Naive thymus-derived CD4-positive, alpha-beta T cell (primary cell): ENCODE results near the gene C1orf159. TPM values are rescaled to one million over a fixed set of nuclear protein-coding genes. Genes with fewer than 3 reads are reported as not detected.

Experiments
- ATAC-seq: fragments of 150-1000 bp; cut with Tn5 transposase; 2 replicates; pipeline ENCODE4 v1.10.0; 2021; ENCODE audit warnings: mild to moderate bottlenecking, moderate library complexity
- CTCF ChIA-PET: fragments of 350-600 bp; sonication (Branson Sonifier 250); formaldehyde crosslinking; loops from one replicate; lab custom pipeline; 2021; ENCODE audit warnings: antibody characterized with exemption; lab: Charles Lee
- POLR2A ChIA-PET: fragments of 350-600 bp; sonication (Branson Sonifier 250); formaldehyde crosslinking; loops from one replicate; lab custom pipeline; 2021; ENCODE audit warnings: antibody characterized with exemption, inconsistent platforms; lab: Charles Lee
- DNase-seq, 9 donors: peaks; one replicate each; pipeline versions ENCODE4 v3.0.0 to v3.0.0-alpha.2; 2020 to 2022; ENCODE audit warnings: mixed read lengths in 1 of 9
- H3K27ac ChIP-seq: one replicate; pipeline ENCODE4 v1.7.0; 2013; ENCODE audit warnings: mild to moderate bottlenecking, low read depth, low read length, moderate library complexity
- H3K27me3 ChIP-seq, 2 donors: one replicate each; pipeline ENCODE4 v1.7.0; 2013; ENCODE audit warnings: low read length in 2 of 2, mild to moderate bottlenecking in 2 of 2, moderate library complexity in 2 of 2; ENCODE audit not compliant: control insufficient read depth in 2 of 2, insufficient read depth in 2 of 2
- H3K36me3 ChIP-seq, 3 experiments: 1 replicate in 2 of 3; 2 replicates in 1 of 3; pipeline ENCODE4 v1.7.0; 2013; ENCODE audit warnings: low read length in 3 of 3, mild to moderate bottlenecking in 3 of 3, moderate library complexity in 1 of 3; ENCODE audit not compliant: insufficient read depth in 3 of 3, control insufficient read depth in 2 of 3
- H3K4me1 ChIP-seq, 2 donors: one replicate each; pipeline ENCODE4 v1.7.0; 2013; ENCODE audit warnings: low read length in 2 of 2, mild to moderate bottlenecking in 2 of 2, moderate library complexity in 1 of 2; ENCODE audit not compliant: control insufficient read depth in 2 of 2, insufficient read depth in 2 of 2
- H3K4me3 ChIP-seq: 2 replicates; pipeline ENCODE4 v1.7.0; 2013; ENCODE audit warnings: mild to moderate bottlenecking, low read length
- H3K9me3 ChIP-seq, 3 experiments: 1 replicate in 2 of 3; 2 replicates in 1 of 3; pipeline ENCODE4 v1.7.0; 2013; ENCODE audit warnings: low read length in 3 of 3; ENCODE audit not compliant: control insufficient read depth in 2 of 3
- H3K27ac Mint-ChIP-seq, 9 donors: one replicate each; pipeline ENCODE4 v1.8.0; 2020 to 2022; ENCODE audit warnings: mixed read lengths in 9 of 9, mild to moderate bottlenecking in 8 of 9, moderate library complexity in 5 of 9, inconsistent platforms in 2 of 9
- H3K27me3 Mint-ChIP-seq, 5 donors: one replicate each; pipeline ENCODE4 v1.8.0; 2021 to 2022; ENCODE audit warnings: mixed read lengths in 5 of 5, mild to moderate bottlenecking in 1 of 5
- H3K36me3 Mint-ChIP-seq, 5 donors: one replicate each; pipeline ENCODE4 v1.8.0; 2020 to 2022; ENCODE audit warnings: mixed read lengths in 5 of 5, mild to moderate bottlenecking in 3 of 5, inconsistent platforms in 1 of 5
- H3K4me1 Mint-ChIP-seq, 7 donors: one replicate each; pipeline ENCODE4 v1.8.0; 2020 to 2022; ENCODE audit warnings: mixed read lengths in 7 of 7, mild to moderate bottlenecking in 3 of 7, inconsistent platforms in 1 of 7
- H3K4me3 Mint-ChIP-seq, 10 donors: one replicate each; pipeline ENCODE4 v1.8.0; 2020 to 2022; ENCODE audit warnings: mild to moderate bottlenecking in 10 of 10, mixed read lengths in 10 of 10, moderate library complexity in 6 of 10, inconsistent platforms in 2 of 10
- H3K9me3 Mint-ChIP-seq, 11 donors: one replicate each; pipeline ENCODE4 v1.8.0; 2020 to 2022; ENCODE audit warnings: mixed read lengths in 11 of 11, mild to moderate bottlenecking in 4 of 11, inconsistent platforms in 1 of 11, moderate library complexity in 1 of 11
- intact Hi-C, 2 donors: fragments of 100-400 bp; cut with micrococcal nuclease; formaldehyde crosslinking; loops; one replicate each; pipeline ENCODE4 v1.15.1; 2023
- polyA plus RNA-seq, 2 donors: library from polyadenylated mRNA; unstranded; fragments of 300-500 nt; fragmentation: Illumina TruSeq; gene quantifications; one replicate each; pipeline ENCODE4 v1.2.3, GENCODE V29; 2021
- total RNA-seq, 6 experiments: library from RNA in 5 of 6; stranded (reverse) in 5 of 6; gene quantifications; 1 replicate in 5 of 6; 2 replicates in 1 of 6; pipeline ENCODE4 v1.2.3 and lab custom pipeline; 2021 to 2026

The C1orf159 gene
- total and polyA plus RNA-seq, 7 experiments from 2014 or later: 6.4 to 21.9 (median 19.2) TPM

DNA sequence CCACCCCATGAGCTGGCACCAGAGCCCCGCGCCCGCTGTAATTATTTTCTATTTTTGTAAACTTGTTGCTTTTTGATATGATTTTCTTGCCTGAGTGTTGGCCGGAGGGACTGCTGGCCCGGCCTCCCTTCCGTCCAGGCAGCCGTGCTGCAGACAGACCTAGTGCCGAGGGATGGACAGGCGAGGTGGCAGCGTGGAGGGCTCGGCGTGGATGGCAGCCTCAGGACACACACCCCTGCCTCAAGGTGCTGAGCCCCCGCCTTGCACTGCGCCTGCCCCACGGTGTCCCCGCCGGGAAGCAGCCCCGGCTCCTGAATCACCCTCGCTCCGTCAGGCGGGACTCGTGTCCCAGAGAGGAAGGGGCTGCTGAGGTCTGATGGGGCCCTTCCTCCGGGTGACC, 60.9 kb downstream of the C1orf159 start:
- Mint-ChIP-seq H3K27ac (no peak overlapping the region), H3K9me3 (peaks cover 0 to 5% (median 0%) of the 10 kb centered on the region in 11 donors), H3K4me3 (no peak overlapping the region), H3K27me3 (peaks cover under 1 to 24% (median 6%) of the 10 kb centered on the region in 5 donors), H3K4me1 (peaks cover 0 to 11% (median under 1%) of the 10 kb centered on the region in 7 donors), H3K36me3 (peaks cover 0 to 5% (median 0%) of the 10 kb centered on the region in 5 donors)
- no peak overlapping the region for H3K27ac ChIP-seq
- no peaks in the 10 kb centered on the region for H3K36me3 ChIP-seq
- DNase-seq (no peak), ATAC-seq (no peak)
- no peak overlapping the region for H3K4me3 ChIP-seq
- peaks cover 0 to 3% of the 10 kb centered on the region in 2 donors for H3K27me3 ChIP-seq
- intact Hi-C loops: no loop called here
- ChIA-PET CTCF (no interaction called here), POLR2A (no interaction called here)
- peaks cover 4 to 5% of the 10 kb centered on the region in 2 donors for H3K4me1 ChIP-seq
- H3K9me3 ChIP-seq: no peaks in the 10 kb centered on the region

DNA sequence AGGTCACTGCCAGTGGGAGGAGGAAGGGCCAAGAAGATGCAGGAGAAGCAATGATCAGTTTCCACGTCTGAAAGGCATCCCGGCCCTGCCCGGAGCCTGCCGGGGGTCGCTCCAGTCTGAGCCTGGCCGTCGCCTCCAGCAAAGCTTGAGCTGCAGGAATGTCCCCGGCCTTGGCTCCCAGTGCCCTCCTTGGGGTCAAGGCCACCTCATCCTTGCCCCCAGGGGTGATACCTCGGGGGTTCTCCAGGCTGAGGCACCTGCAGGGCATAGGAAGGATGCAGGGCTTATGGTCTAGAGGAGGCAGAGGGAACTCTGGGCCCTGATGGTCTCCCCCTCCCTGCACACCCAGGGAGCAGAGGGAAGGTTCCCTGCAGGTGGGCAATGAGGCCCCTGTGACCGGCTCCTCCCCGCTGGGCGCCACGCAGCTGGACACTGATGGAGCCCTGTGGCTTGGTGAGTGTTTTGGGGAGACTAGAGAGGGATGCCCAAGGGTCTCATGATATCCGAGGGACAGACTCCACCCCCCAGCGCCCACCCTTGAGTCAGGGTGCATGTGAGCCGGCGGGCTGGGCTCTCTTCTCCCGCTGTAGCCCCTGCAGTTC, 61.7 kb downstream of the C1orf159 start:
- ChIA-PET CTCF (no interaction called here), POLR2A (no interaction called here)
- Mint-ChIP-seq H3K36me3 (peaks cover 0 to 5% (median 0%) of the 10 kb centered on the region in 5 donors), H3K4me3 (peak overlapping the region in 1 of 10 donors; percentile 51), H3K9me3 (peaks cover 0 to 5% (median 0%) of the 10 kb centered on the region in 11 donors), H3K27ac (no peak overlapping the region), H3K4me1 (peaks cover 0 to 11% (median 0%) of the 10 kb centered on the region in 7 donors), H3K27me3 (peaks cover 0 to 23% (median 4%) of the 10 kb centered on the region in 5 donors)
- no peak overlapping the region for H3K4me3 ChIP-seq
- intact Hi-C loops: no loop called here
- ATAC-seq: no peak
- H3K4me1 ChIP-seq: no peaks in the 10 kb centered on the region
- no peak for DNase-seq
- no peak overlapping the region for H3K27ac ChIP-seq
- peaks cover 0 to 3% of the 10 kb centered on the region in 2 donors for H3K27me3 ChIP-seq
- no peaks in the 10 kb centered on the region for H3K36me3 ChIP-seq
- no peaks in the 10 kb centered on the region for H3K9me3 ChIP-seq

DNA sequence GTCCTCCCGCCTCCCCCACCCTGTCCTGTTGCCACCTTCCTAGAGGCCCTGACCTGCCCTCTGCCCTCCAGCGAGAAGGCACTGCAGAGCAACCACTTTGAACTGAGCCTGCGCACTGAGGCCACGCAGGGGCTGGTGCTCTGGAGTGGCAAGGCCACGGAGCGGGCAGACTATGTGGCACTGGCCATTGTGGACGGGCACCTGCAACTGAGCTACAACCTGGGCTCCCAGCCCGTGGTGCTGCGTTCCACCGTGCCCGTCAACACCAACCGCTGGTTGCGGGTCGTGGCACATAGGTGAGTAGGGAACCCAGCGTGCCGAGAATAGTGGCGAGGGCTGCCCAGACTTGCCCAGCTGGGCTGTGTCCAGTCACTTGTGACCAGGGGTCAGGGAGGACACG, 62.2 kb downstream of the C1orf159 start:
- Histone ChIP-seq H3K27ac (no peak overlapping the region), H3K4me1 (no peaks in the 10 kb centered on the region), H3K9me3 (no peaks in the 10 kb centered on the region), H3K27me3 (no peaks in the 10 kb centered on the region), H3K4me3 (no peak overlapping the region), H3K36me3 (no peaks in the 10 kb centered on the region)
- H3K27me3 Mint-ChIP-seq: peaks cover 0 to 19% (median 4%) of the 10 kb centered on the region in 5 donors
- no peak for ATAC-seq
- ChIA-PET CTCF (no interaction called here), POLR2A (no interaction called here)
- H3K27ac Mint-ChIP-seq: no peak overlapping the region
- intact Hi-C loops: no loop called here
- peaks cover 0 to 8% (median 0%) of the 10 kb centered on the region in 7 donors for H3K4me1 Mint-ChIP-seq
- H3K9me3 Mint-ChIP-seq: peaks cover 0 to 5% (median 0%) of the 10 kb centered on the region in 11 donors
- H3K4me3 Mint-ChIP-seq: peak overlapping the region in 1 of 10 donors; percentile 51
- H3K36me3 Mint-ChIP-seq: peaks cover 0 to 5% (median 0%) of the 10 kb centered on the region in 5 donors
- no peak for DNase-seq

- Mint-ChIP-seq H3K9me3 (peaks cover 0 to 5% (median 0%) of the 10 kb centered on the region in 11 donors), H3K4me3 (no peak overlapping the region), H3K36me3 (peaks cover 0 to 5% (median 0%) of the 10 kb centered on the region in 5 donors), H3K27me3 (peaks cover 0 to 12% (median 0%) of the 10 kb centered on the region in 5 donors), H3K27ac (no peak overlapping the region), H3K4me1 (peaks cover 0 to 2% (median 0%) of the 10 kb centered on the region in 7 donors)
- no peaks in the 10 kb centered on the region for H3K36me3 ChIP-seq
- DNase-seq: no peak
- H3K27ac ChIP-seq: no peak overlapping the region
- H3K9me3 ChIP-seq: no peaks in the 10 kb centered on the region
- CTCF ChIA-PET: no interaction called here
- intact Hi-C loops: no loop called here
- no peak for ATAC-seq
- POLR2A ChIA-PET: no interaction called here
- no peaks in the 10 kb centered on the region for H3K27me3 ChIP-seq
- no peaks in the 10 kb centered on the region for H3K4me1 ChIP-seq
- no peak overlapping the region for H3K4me3 ChIP-seq
Observed at GRCh38 chr1:1053022-1053421, 62.9 kb downstream of the C1orf159 start.

DNA sequence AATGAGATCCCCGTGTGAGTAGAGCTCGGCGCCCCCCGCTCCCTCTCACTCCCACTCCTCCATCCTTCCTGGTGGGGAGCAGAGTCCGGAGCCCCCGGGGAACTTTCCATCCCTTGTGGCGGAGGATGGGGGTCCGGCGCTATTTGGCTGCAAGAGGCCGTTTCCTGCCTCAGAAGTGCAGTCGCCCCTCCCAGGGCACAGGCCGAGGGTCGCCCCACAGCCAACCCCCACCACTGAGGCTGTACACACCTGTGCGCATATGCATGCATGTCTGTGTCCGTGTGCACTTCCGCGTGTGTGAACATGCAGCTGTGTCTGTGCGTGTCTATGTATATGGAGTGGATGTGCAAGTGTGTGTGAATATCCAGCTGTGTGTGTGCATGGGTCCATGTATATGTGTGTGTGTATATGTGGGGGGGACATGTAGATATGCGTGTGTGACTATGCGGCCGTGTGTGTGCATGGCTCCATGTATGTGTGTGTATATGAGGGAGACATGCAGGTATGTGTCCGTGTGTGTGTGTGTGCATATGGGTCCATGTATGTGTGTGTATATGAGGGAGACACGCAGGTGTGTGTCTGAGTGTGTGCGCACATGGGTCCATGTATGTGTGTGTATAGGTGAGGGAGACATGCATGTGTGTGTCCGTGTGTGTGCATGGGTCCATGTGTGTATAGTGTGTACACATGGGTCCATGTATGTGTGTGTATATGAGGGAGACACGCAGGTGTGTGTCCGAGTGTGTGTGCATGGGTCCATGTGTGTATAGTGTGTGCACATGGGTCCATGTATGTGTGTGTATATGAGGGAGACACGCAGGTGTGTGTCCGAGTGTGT, 63.7 kb downstream of the C1orf159 start:
- Histone ChIP-seq H3K27ac (no peak overlapping the region), H3K36me3 (no peaks in the 10 kb centered on the region), H3K4me3 (no peak overlapping the region), H3K9me3 (no peaks in the 10 kb centered on the region), H3K4me1 (no peaks in the 10 kb centered on the region), H3K27me3 (no peaks in the 10 kb centered on the region)
- H3K9me3 Mint-ChIP-seq: peaks cover 0 to 5% (median 0%) of the 10 kb centered on the region in 11 donors
- peaks cover 0 to 2% (median 0%) of the 10 kb centered on the region in 7 donors for H3K4me1 Mint-ChIP-seq
- intact Hi-C loops: no loop called here
- CTCF ChIA-PET: no interaction called here
- no peak overlapping the region for H3K4me3 Mint-ChIP-seq
- ATAC-seq: no peak
- no peak overlapping the region for H3K27ac Mint-ChIP-seq
- H3K36me3 Mint-ChIP-seq: peaks cover 0 to 5% (median 0%) of the 10 kb centered on the region in 5 donors
- no peak for DNase-seq
- POLR2A ChIA-PET: no interaction called here
- peaks cover 0 to 5% (median 0%) of the 10 kb centered on the region in 5 donors for H3K27me3 Mint-ChIP-seq

DNA sequence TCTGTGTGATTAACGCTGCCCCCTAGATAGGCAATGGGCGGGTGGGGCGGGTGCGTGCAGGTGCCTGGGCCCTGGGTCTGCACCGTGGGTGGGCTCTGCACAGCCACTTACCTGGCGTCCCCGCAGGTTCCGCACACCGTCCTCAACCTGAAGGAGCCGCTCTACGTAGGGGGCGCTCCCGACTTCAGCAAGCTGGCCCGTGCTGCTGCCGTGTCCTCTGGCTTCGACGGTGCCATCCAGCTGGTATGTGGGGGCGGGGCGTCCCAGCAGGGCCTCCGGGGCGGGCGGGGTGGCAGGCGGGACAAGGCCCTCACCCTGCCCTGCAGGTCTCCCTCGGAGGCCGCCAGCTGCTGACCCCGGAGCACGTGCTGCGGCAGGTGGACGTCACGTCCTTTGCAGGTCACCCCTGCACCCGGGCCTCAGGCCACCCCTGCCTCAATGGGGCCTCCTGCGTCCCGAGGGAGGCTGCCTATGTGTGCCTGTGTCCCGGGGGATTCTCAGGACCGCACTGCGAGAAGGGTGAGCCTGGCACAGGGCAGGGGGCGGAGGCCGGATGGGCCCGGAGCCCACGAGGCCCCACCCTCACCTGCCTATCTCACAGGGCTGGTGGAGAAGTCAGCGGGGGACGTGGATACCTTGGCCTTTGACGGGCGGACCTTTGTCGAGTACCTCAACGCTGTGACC, 64.6 kb downstream of the C1orf159 start:
- intact Hi-C loops: no loop called here
- CTCF ChIA-PET: no interaction called here
- H3K36me3 Mint-ChIP-seq: peaks cover 0 to 5% (median 0%) of the 10 kb centered on the region in 5 donors

More for the DNA sequence above, 64.6 kb downstream of the C1orf159 start:
- Mint-ChIP-seq H3K9me3 (peaks cover 0 to 5% (median 0%) of the 10 kb centered on the region in 11 donors), H3K4me1 (peaks cover 0 to 2% (median 0%) of the 10 kb centered on the region in 7 donors), H3K4me3 (no peak overlapping the region), H3K27ac (no peak overlapping the region), H3K27me3 (peaks cover 0 to 4% (median 0%) of the 10 kb centered on the region in 5 donors)
- Histone ChIP-seq H3K9me3 (no peaks in the 10 kb centered on the region), H3K36me3 (no peaks in the 10 kb centered on the region), H3K4me3 (no peak overlapping the region), H3K27me3 (no peaks in the 10 kb centered on the region), H3K27ac (no peak overlapping the region), H3K4me1 (no peaks in the 10 kb centered on the region)
- POLR2A ChIA-PET: no interaction called here
- DNase-seq (no peak), ATAC-seq (no peak)
